Activated CD4-positive, alpha-beta T cell treated with anti-CD3 and anti-CD28 coated beads, Interleukin-2, amount 10 ng/mL, durations not matched to agents 7 days and 5 days (primary cell): Measurements from ENCODE around the gene PROKR1. TPM values are rescaled to one million over a fixed set of nuclear protein-coding genes. Genes with fewer than 3 reads are reported as not detected.

ENCODE experiments used
- CTCF ChIA-PET: fragments of 350-600 bp; sonication (Branson Sonifier 250); formaldehyde crosslinking; loops from one replicate; lab custom pipeline; 2021; ENCODE audit warnings: antibody characterized with exemption; lab: Charles Lee
- POLR2A ChIA-PET: fragments of 350-600 bp; sonication (Branson Sonifier 250); formaldehyde crosslinking; loops from one replicate; lab custom pipeline; 2021; ENCODE audit warnings: antibody characterized with exemption; lab: Charles Lee
- DNase-seq: peaks from one replicate; pipeline ENCODE4 v3.0.0-alpha.2; 2020
- H3K27ac Mint-ChIP-seq: one replicate; pipeline ENCODE4 v1.8.0; 2021; ENCODE audit warnings: mild to moderate bottlenecking, moderate library complexity, mixed read lengths
- H3K27me3 Mint-ChIP-seq: one replicate; pipeline ENCODE4 v1.8.0; 2021; ENCODE audit warnings: mixed read lengths
- H3K36me3 Mint-ChIP-seq: one replicate; pipeline ENCODE4 v1.8.0; 2021; ENCODE audit warnings: low read depth, mixed read lengths
- H3K4me1 Mint-ChIP-seq: one replicate; pipeline ENCODE4 v1.8.0; 2021; ENCODE audit warnings: mixed read lengths
- H3K4me3 Mint-ChIP-seq: one replicate; pipeline ENCODE4 v1.8.0; 2021; ENCODE audit warnings: mild to moderate bottlenecking, moderate library complexity, mixed read lengths
- H3K9me3 Mint-ChIP-seq: one replicate; pipeline ENCODE4 v1.8.0; 2021; ENCODE audit warnings: mixed read lengths
- total RNA-seq, 2 experiments: library from RNA; stranded (reverse); gene quantifications; one replicate each; pipeline ENCODE4 v1.2.3, GENCODE V29; 2021

Gene PROKR1
- total RNA-seq, 2 experiments from 2014 or later = not detected

DNA sequence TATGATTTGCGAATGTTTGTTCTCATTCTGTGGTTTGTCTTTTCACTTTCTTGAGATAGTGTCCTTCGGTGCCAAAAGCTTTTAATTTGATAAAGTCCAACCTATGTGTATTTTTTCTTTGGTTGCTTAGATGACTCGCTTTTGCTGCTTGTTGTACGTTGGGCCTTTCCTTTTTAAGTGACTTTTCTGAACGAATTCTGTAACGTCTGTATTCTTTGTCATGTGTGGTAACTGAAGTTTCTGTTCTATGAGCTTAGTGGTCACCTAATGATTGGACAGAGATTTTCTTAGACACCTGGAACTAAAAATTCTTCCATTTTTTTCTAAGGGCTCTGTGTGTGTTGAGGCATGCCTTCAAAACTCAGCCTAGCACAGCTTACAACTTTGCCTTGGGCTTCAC, 19.6 kb upstream of the PROKR1 start:
- Mint-ChIP-seq H3K4me3 (no peak overlapping the region), H3K36me3 (no peaks in the 10 kb centered on the region), H3K4me1 (no peaks in the 10 kb centered on the region), H3K27ac (no peak overlapping the region), H3K27me3 (peaks cover 2% of the 10 kb centered on the region), H3K9me3 (peaks cover 6% of the 10 kb centered on the region)
- DNase-seq = no peak
- CTCF ChIA-PET = no interaction called here
- POLR2A ChIA-PET = no interaction called here

DNA sequence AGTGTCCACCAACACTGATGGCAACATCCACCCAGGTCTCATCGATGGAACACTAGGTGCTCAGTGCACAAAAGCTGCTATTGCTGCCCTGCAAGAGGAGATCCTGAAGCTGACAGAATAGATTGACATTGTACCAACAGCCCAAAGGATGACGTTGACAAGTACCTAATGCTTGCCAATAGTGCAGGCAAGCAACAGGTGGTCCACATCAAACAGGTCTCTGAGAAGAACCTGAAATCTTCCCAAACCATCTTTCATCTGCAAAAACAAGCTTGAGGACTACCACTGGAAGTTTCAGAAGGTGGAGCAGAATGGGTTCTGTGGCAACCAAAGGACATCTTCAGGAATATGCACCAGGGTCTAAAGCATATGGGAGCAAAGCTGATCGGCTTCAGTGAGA, 15.8 kb upstream of the PROKR1 start:
- Mint-ChIP-seq H3K27ac (no peak overlapping the region), H3K36me3 (no peaks in the 10 kb centered on the region), H3K4me1 (no peaks in the 10 kb centered on the region), H3K27me3 (peaks cover 15% of the 10 kb centered on the region), H3K4me3 (no peak overlapping the region), H3K9me3 (peaks cover 4% of the 10 kb centered on the region)
- ChIA-PET CTCF (interaction anchor here (1.1 kb wide), 2 partner anchors 16 to 20 kb away, joined by 3 read pairs; partner anchors contain the start of gene PROKR1), POLR2A (no interaction called here)
- no peak for DNase-seq

DNA sequence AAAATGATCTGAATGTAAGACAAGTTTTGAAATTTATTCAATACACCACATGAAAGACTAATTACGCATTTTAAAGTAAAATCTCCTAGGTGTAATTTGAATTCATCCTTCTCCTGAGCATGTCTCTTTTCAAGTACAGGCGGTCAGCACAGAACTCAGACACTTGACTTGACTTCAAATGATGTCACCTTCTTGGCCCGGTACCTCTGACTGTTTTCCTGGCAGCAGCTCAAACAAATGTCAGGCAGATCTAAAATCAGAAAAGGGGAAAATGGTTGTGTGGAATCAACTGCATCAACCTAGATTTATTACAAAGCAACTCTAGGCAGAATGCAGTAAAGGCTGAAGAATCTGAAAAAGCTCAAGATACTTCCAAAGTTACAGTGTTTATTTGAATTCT, 11.4 kb upstream of the PROKR1 start:
- no peak for DNase-seq
- Mint-ChIP-seq H3K36me3 (no peaks in the 10 kb centered on the region), H3K9me3 (peaks cover 4% of the 10 kb centered on the region), H3K27me3 (peaks cover 20% of the 10 kb centered on the region), H3K4me1 (no peaks in the 10 kb centered on the region), H3K4me3 (no peak overlapping the region), H3K27ac (no peak overlapping the region)
- POLR2A ChIA-PET = no interaction called here
- CTCF ChIA-PET = no interaction called here

DNA sequence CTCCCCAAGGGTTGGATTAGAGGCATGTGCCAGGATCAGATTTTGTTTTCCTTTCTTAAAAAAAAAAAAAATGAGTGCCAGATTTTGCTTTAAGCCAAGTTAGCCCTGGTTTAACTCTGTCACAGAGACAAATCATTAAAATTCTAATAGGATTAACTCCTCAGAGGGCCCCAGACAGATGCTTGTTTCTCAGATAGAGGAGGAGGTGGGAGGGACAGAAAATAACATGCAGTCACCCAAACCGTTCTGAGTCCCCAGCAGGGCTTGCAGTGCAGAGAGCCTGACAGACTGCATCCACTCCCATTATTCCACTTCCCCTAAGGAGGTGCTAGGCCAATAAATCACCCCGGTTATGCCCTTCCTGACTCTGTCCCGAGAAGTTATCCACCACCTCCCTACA, 6.3 kb upstream of the PROKR1 start:
- ChIA-PET POLR2A (no interaction called here), CTCF (interaction anchor here (2.1 kb wide), 1 partner anchor 9 kb away, joined by 7 read pairs; no protein-coding TSS in a partner anchor)
- Mint-ChIP-seq H3K4me3 (no peak overlapping the region), H3K36me3 (peaks cover under 1% of the 10 kb centered on the region), H3K27ac (no peak overlapping the region), H3K27me3 (peaks cover 25% of the 10 kb centered on the region), H3K4me1 (no peaks in the 10 kb centered on the region), H3K9me3 (peaks cover 10% of the 10 kb centered on the region)
- DNase-seq = no peak

DNA sequence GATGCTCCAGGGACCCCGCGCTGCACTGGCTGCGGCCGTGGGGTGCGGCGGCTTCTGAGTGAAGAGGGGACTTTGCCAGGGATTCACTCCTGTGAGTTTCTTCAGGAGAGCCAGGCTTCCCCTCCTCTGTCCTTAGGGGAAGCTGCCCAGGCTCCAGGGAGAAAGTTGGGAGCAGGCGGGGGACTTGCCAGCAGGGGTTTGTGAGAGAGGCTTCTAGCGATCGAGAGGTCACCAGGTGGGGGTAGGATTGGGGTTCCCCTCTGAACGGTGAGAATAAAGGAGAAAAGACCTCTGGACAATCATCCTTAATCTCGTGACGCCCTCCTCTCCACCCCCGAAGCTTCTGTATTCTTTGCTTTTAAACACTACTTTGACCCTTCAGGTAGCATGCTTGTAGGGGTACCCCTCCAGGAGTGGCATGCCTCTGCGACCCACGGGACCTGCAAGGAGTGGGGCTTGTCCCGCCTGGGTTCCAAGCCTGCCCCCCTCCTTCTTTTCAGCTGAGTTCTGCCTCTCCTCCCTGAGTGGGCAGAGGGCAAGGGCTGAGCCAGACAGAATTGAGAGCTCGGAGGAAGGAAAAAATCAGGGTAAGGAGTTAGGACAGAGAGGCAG, 601 bp downstream of the PROKR1 start:
- H3K4me3 Mint-ChIP-seq = peak overlapping the region; percentile 19
- peaks cover 77% of the 10 kb centered on the region for H3K27me3 Mint-ChIP-seq
- POLR2A ChIA-PET = no interaction called here
- H3K4me1 Mint-ChIP-seq = peaks cover 15% of the 10 kb centered on the region
- H3K36me3 Mint-ChIP-seq = peaks cover 1% of the 10 kb centered on the region
- peaks cover 6% of the 10 kb centered on the region for H3K9me3 Mint-ChIP-seq
- DNase-seq = no peak
- no peak overlapping the region for H3K27ac Mint-ChIP-seq
- CTCF ChIA-PET = interaction anchor here (1.2 kb wide), 1 partner anchor 16 kb away, joined by 3 read pairs; no protein-coding TSS in a partner anchor

DNA sequence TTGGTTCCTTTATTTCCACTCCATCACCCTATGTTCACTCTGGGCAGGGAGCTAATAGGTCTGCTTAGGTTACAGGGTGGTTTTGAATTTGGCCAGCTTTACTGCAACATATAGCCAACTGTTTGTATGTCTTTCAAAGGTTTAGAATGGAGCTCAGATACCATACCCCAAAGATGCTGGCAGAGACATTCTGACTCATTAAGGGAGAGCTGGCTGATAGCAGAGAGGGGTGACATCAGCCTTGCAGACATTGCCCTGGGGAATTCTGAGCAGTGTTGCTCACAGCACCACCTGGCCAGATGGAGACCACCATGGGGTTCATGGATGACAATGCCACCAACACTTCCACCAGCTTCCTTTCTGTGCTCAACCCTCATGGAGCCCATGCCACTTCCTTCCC, 2.1 kb downstream of the PROKR1 start:
- H3K27ac Mint-ChIP-seq = no peak overlapping the region
- peaks cover 6% of the 10 kb centered on the region for H3K9me3 Mint-ChIP-seq
- POLR2A ChIA-PET = no interaction called here
- peaks cover 77% of the 10 kb centered on the region for H3K27me3 Mint-ChIP-seq
- H3K4me3 Mint-ChIP-seq = no peak overlapping the region
- peaks cover 5% of the 10 kb centered on the region for H3K36me3 Mint-ChIP-seq
- DNase-seq = no peak
- H3K4me1 Mint-ChIP-seq = peaks cover 17% of the 10 kb centered on the region
- CTCF ChIA-PET = interaction anchor here (2.1 kb wide), 1 partner anchor 9 kb away, joined by 7 read pairs; no protein-coding TSS in a partner anchor

DNA sequence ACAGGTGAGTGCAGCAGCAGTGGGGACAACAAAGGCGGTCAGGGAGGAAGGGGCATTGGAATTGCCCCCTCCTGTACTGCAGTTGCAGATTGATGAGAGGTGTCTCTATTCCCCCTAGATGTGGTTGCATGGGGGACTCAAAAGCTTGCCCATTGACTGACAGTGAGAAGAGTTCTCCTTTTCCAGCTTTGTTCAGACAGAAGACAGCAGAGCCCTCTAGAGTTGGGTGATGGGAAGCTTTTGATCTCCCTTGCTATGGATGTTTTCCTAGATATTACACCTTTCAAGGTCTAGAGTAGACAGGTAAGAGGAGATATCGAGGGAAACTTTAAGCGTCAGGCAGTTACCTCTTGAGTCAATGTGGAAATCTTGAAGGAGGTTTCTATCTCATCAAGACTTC, 2.9 kb downstream of the PROKR1 start:
- DNase-seq = no peak
- CTCF ChIA-PET = interaction anchor here (1.1 to 2.1 kb wide), 2 partner anchors 10 kb away, joined by 3 to 7 read pairs; no protein-coding TSS in a partner anchor
- H3K4me1 Mint-ChIP-seq = peaks cover 25% of the 10 kb centered on the region

DNA sequence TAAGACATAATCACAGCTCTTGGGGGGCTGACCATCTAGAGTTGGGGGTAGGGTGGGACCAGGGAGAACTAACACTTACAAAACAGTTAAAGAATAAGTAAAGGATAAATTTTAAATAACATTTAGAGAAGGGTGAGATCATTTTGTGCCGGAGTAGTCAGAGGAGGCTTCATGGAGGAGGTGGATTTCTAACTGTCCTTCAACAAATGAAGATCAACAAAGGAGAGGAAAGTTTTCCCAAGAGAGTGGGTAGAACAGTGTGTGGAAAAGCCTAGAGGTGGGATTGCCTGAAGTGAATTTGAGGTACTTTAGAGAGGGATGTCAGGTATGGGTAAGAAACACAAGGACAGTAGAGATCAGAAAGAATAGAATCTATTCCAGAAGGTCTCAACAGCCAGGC, 7.3 kb downstream of the PROKR1 start:
- H3K36me3 Mint-ChIP-seq = peaks cover 4% of the 10 kb centered on the region
- H3K27ac Mint-ChIP-seq = no peak overlapping the region
- H3K27me3 Mint-ChIP-seq = peaks cover 34% of the 10 kb centered on the region
- no peaks in the 10 kb centered on the region for H3K9me3 Mint-ChIP-seq
- H3K4me1 Mint-ChIP-seq = peaks cover 59% of the 10 kb centered on the region
- DNase-seq = no peak
- CTCF ChIA-PET = interaction anchor here (1.0 to 1.3 kb wide), 2 partner anchors 114 to 275 kb away, joined by 3 read pairs; no protein-coding TSS in a partner anchor
- no peak overlapping the region for H3K4me3 Mint-ChIP-seq
- POLR2A ChIA-PET = no interaction called here

More for the DNA sequence above, 2.9 kb downstream of the PROKR1 start:
- POLR2A ChIA-PET = interaction anchor here (0.6 kb wide), 1 partner anchor 115 kb away, joined by 3 read pairs; no protein-coding TSS in a partner anchor
- H3K4me3 Mint-ChIP-seq = no peak overlapping the region
- H3K27ac Mint-ChIP-seq = no peak overlapping the region
- no peaks in the 10 kb centered on the region for H3K9me3 Mint-ChIP-seq
- H3K36me3 Mint-ChIP-seq = peaks cover 5% of the 10 kb centered on the region
- peaks cover 70% of the 10 kb centered on the region for H3K27me3 Mint-ChIP-seq

DNA sequence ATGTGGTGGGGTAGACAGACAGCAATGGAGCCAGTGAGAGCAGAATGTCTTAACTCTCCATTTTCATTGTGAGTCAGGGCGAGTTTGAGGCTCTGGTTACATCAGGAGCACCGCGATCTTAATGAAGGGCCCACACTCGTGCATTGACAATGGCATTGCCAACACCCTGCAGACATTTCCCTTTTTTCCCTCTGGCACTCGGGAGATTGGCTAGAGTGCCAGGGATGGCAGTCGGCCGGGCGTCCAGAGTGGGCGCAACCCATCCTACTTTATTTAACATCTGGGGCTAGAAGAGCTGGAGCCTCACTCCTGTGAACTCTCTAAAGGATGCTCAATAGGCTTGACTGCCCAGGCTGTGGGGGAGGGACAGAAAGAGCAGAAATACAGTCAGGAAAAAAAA, 9.7 kb downstream of the PROKR1 start:
- POLR2A ChIA-PET = interaction anchor here (0.7 to 1.0 kb wide), 2 partner anchors 9 to 10 kb away, joined by 5 to 7 read pairs; partner anchors contain the start of gene PROKR1
- no peaks in the 10 kb centered on the region for H3K9me3 Mint-ChIP-seq
- no peak overlapping the region for H3K4me3 Mint-ChIP-seq
- CTCF ChIA-PET = interaction anchor here (0.6 to 1.6 kb wide), 5 partner anchors 45 to 672 kb away, joined by 3 to 4 read pairs (median 3); no protein-coding TSS in a partner anchor
- peaks cover 55% of the 10 kb centered on the region for H3K4me1 Mint-ChIP-seq
- peaks cover 27% of the 10 kb centered on the region for H3K27me3 Mint-ChIP-seq
- peaks cover 4% of the 10 kb centered on the region for H3K36me3 Mint-ChIP-seq
- DNase-seq = no peak
- H3K27ac Mint-ChIP-seq = no peak overlapping the region

DNA sequence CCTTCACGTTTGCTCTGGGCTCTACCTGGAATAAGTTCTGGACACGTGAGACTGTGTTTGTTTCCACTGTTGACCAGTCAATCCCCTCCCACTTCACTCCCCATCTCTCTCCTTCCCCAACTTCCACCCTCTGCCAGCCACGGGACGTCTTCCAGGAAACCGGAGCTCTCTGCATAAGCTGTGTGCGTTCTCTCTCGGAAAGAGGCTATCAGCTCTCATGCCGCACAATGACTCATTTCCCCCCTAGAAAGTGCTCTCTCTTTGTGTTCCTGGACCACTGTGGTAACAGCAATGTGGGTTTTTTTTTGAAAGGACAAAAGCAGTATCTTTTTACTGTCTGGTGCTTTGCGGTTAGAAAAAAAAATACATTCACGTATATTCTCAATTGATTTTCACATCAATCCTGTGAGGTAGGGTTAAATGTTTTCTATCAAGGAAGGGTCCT, 10.2 kb downstream of the PROKR1 start:
- peak overlapping the region; percentile 21 for H3K27ac Mint-ChIP-seq
- peaks cover 25% of the 10 kb centered on the region for H3K27me3 Mint-ChIP-seq
- no peaks in the 10 kb centered on the region for H3K9me3 Mint-ChIP-seq
- peak overlapping the region; percentile 7 for H3K4me3 Mint-ChIP-seq
- ChIA-PET CTCF (interaction anchor here (0.6 to 1.6 kb wide), 5 partner anchors 44 to 671 kb away, joined by 3 to 4 read pairs (median 3); no protein-coding TSS in a partner anchor), POLR2A (interaction anchor here (0.7 to 1.0 kb wide), 2 partner anchors 9 to 11 kb away, joined by 5 to 7 read pairs; partner anchors contain the start of gene PROKR1)
- DNase-seq = peak; percentile 60
- peaks cover 50% of the 10 kb centered on the region for H3K4me1 Mint-ChIP-seq
- H3K36me3 Mint-ChIP-seq = peaks cover 4% of the 10 kb centered on the region

DNA sequence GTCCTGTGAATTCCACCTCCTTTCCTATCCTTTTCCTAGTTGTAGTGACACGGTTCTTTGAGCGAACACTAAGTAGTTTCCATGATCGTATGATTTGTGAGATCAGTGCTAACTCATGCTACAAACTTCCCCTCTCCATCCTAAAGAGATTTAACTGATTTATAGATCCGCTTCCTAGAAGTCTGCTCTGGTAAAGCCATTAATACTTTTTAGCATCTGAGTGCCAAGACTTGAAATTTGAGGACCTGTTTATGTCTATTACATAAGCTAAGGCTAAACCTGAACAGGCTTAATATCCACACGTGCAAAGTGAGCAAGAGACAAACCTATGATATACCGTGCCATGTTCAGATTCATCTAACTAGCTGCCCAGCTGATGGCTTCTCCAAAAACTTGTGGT, 14.9 kb downstream of the PROKR1 start:
- Mint-ChIP-seq H3K36me3 (no peaks in the 10 kb centered on the region), H3K9me3 (no peaks in the 10 kb centered on the region), H3K27me3 (peaks cover 32% of the 10 kb centered on the region), H3K4me1 (peaks cover 23% of the 10 kb centered on the region), H3K27ac (no peak overlapping the region), H3K4me3 (no peak overlapping the region)
- ChIA-PET CTCF (interaction anchor here (0.9 kb wide), 1 partner anchor 69 kb away, joined by 3 read pairs; no protein-coding TSS in a partner anchor), POLR2A (no interaction called here)
- DNase-seq = no peak

DNA sequence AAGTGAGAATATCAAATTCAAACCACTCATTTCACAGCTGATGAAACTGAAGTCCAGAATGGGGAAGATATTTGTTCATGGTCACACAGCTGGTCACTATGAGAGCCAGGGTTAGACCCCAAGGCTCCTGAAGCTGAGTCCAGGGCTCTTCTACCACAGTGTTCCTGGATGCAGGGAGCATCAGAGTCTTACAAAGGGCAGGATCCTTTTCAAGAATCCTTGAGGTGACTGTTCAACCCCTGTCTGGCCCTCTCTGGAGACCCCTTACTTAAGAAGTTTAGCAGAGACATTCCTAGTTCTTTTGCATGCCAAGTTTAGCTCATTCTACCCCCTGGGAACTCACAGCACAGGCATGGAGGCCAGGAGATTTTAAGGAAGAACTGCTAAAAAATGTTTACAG, 15.7 kb downstream of the PROKR1 start:
- Mint-ChIP-seq H3K36me3 (no peaks in the 10 kb centered on the region), H3K4me3 (no peak overlapping the region), H3K9me3 (no peaks in the 10 kb centered on the region), H3K4me1 (peaks cover 18% of the 10 kb centered on the region), H3K27ac (no peak overlapping the region), H3K27me3 (peaks cover 34% of the 10 kb centered on the region)
- DNase-seq = no peak
- POLR2A ChIA-PET = no interaction called here
- CTCF ChIA-PET = interaction anchor here (0.8 to 0.9 kb wide), 2 partner anchors 10 to 266 kb away, joined by 3 to 4 read pairs; no protein-coding TSS in a partner anchor

DNA sequence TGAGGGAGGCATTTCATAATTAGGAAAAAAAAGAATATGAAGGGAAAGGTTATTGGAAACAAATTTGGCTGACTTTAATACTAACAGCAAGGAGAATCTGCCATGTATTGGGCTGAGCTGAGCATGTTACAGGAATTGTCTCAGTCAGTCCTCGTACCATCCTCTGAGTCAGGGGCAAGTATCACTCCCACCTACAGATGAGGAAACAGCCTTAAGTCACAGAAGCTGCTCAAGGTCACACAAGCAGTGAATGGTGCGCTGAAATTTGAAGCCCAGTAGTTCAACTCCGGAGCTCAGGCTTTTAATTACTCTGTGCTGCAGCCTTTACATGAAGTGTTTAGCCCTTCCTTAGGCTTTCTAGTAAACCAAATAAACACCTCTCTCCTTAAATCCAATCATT, 17.3 kb downstream of the PROKR1 start:
- Mint-ChIP-seq H3K27ac (no peak overlapping the region), H3K9me3 (peaks cover 4% of the 10 kb centered on the region), H3K4me3 (no peak overlapping the region), H3K4me1 (peaks cover 6% of the 10 kb centered on the region), H3K27me3 (peaks cover 39% of the 10 kb centered on the region), H3K36me3 (no peaks in the 10 kb centered on the region)
- ChIA-PET CTCF (interaction anchor here (1.0 kb wide), 1 partner anchor 197 kb away, joined by 3 read pairs; no protein-coding TSS in a partner anchor), POLR2A (no interaction called here)
- no peak for DNase-seq
